T-cell (primary cell): ENCODE data around the gene LAMA5. TPM values are rescaled to one million over a fixed set of nuclear protein-coding genes. Genes with fewer than 3 reads are reported as not detected.

Experiments
- ATAC-seq, 4 experiments: fragments of 200-7000 bp in 3 of 4; fragments of 150-1000 bp in 1 of 4; cut with Tn5 transposase; replicated peaks in 1 of 4; 1 replicate in 3 of 4; 2 replicates in 1 of 4; pipeline ENCODE4 v1.10.0; 2021; ENCODE audit warnings: moderate library complexity in 3 of 4, mild to moderate bottlenecking in 2 of 4, moderate number of reproducible peaks in 1 of 4
- CTCF ChIA-PET, 2 donors: fragments of 300-600 bp; sonication (Branson Sonifier 250); formaldehyde crosslinking; loops; one replicate each; lab custom pipeline; 2022; ENCODE audit warnings: antibody characterized with exemption in 2 of 2; lab: Charles Lee
- POLR2A ChIA-PET, 2 donors: fragments of 300-600 bp; sonication (Branson Sonifier 250); formaldehyde crosslinking; loops; one replicate each; lab custom pipeline; 2022; ENCODE audit warnings: antibody characterized with exemption in 2 of 2; lab: Charles Lee
- DNase-seq, 35 experiments: peaks; one replicate each; pipeline versions ENCODE4 v3.0.0 to v3.0.0-alpha.2; 2013 to 2023
- H3K27ac ChIP-seq: one replicate; pipeline ENCODE4 v1.5.1; 2013; ENCODE audit warnings: low read length
- H3K27me3 ChIP-seq, 2 experiments: replicated peaks in 1 of 2; 1 replicate in 1 of 2; 2 replicates in 1 of 2; pipeline versions ENCODE4 v1.6.1 to v1.7.0; 2013; ENCODE audit warnings: low read length in 1 of 2, mixed read lengths in 1 of 2; ENCODE audit not compliant: control insufficient read depth in 2 of 2, insufficient read depth in 2 of 2; ENCODE audit errors: extremely low read depth in 1 of 2
- H3K36me3 ChIP-seq, 2 donors: 1 replicate in 1 of 2; 2 replicates in 1 of 2; pipeline versions ENCODE4 v1.6.1 to v1.7.0; 2013; ENCODE audit warnings: low read length in 1 of 2; ENCODE audit not compliant: control insufficient read depth in 2 of 2, insufficient read depth in 1 of 2; ENCODE audit errors: extremely low read depth in 1 of 2
- H3K4me1 ChIP-seq, 2 experiments: 1 replicate in 1 of 2; 2 replicates in 1 of 2; pipeline versions ENCODE4 v1.6.1 to v1.7.0; 2013; ENCODE audit warnings: low read length in 2 of 2, mixed read lengths in 1 of 2; ENCODE audit not compliant: insufficient read depth in 2 of 2, control insufficient read depth in 1 of 2; ENCODE audit errors: extremely low read depth in 1 of 2
- H3K4me3 ChIP-seq, 2 donors: 1 replicate in 1 of 2; 2 replicates in 1 of 2; pipeline versions ENCODE4 v1.5.1 to v1.7.0; 2013; ENCODE audit warnings: mild to moderate bottlenecking in 2 of 2, low read length in 1 of 2, moderate library complexity in 1 of 2; ENCODE audit not compliant: control insufficient read depth in 1 of 2; ENCODE audit errors: extremely low read depth in 1 of 2
- H3K9me3 ChIP-seq: 2 replicates; pipeline ENCODE4 v1.7.0; 2013
- H3K27ac Mint-ChIP-seq, 2 donors: one replicate each; pipeline ENCODE4 v1.8.0; 2020 to 2021; ENCODE audit warnings: mild to moderate bottlenecking in 2 of 2, mixed read lengths in 2 of 2
- H3K27me3 Mint-ChIP-seq, 2 donors: one replicate each; pipeline ENCODE4 v1.8.0; 2021 to 2022; ENCODE audit warnings: mixed read lengths in 2 of 2
- H3K36me3 Mint-ChIP-seq: one replicate; pipeline ENCODE4 v1.8.0; 2021; ENCODE audit warnings: mixed read lengths
- H3K4me1 Mint-ChIP-seq, 3 donors: one replicate each; pipeline ENCODE4 v1.8.0; 2020 to 2022; ENCODE audit warnings: mixed read lengths in 3 of 3, mild to moderate bottlenecking in 1 of 3
- H3K4me3 Mint-ChIP-seq, 3 donors: one replicate each; pipeline ENCODE4 v1.8.0; 2020 to 2022; ENCODE audit warnings: mild to moderate bottlenecking in 3 of 3, mixed read lengths in 3 of 3, moderate library complexity in 3 of 3
- H3K9me3 Mint-ChIP-seq, 3 donors: one replicate each; pipeline ENCODE4 v1.8.0; 2020 to 2022; ENCODE audit warnings: mixed read lengths in 3 of 3
- WGBS: methylation state at CpG from one replicate; pipeline ENCODE4 v1.1.5; 2013; ENCODE audit warnings: missing lambda C conversion rate; ENCODE audit not compliant: insufficient coverage; 5-methylcytosine and 5-hydroxymethylcytosine counted together
- total RNA-seq, 35 experiments: library from RNA in 6 of 35; stranded (reverse) in 6 of 35; fragments of 120-200 nt in 1 of 35; gene quantifications; one replicate each; pipeline versions ENCODE4 v1.2.1 to v1.2.4 and lab custom pipeline; 2013 to 2026

Gene LAMA5
- total RNA-seq, 5 donors from 2014 or later (not counting 1 experiment from before 2014, with no cell fraction given): 0.48 to 4.3 (median 3.0) TPM

GRCh38 chr20:62269871-62270270, 97.2 kb downstream of the LAMA5 start:
- ATAC-seq: no peak
- no peaks in the 10 kb centered on the region for H3K27me3 Mint-ChIP-seq
- H3K9me3 Mint-ChIP-seq: no peaks in the 10 kb centered on the region
- H3K27ac ChIP-seq: no peak overlapping the region
- no peaks in the 10 kb centered on the region for H3K9me3 ChIP-seq
- 92% methylated on average over 17 of the region's 17 CpGs for WGBS
- peaks cover 18 to 58% of the 10 kb centered on the region in 2 donors for H3K36me3 ChIP-seq
- H3K4me3 Mint-ChIP-seq: no peak overlapping the region
- peaks cover 42% of the 10 kb centered on the region for H3K36me3 Mint-ChIP-seq
- no peak overlapping the region for H3K27ac Mint-ChIP-seq
- H3K4me1 Mint-ChIP-seq: no peaks in the 10 kb centered on the region
- ChIA-PET POLR2A (no interaction called here), CTCF (no interaction called here)
- H3K4me3 ChIP-seq: no peak overlapping the region
- no peaks in the 10 kb centered on the region for H3K27me3 ChIP-seq
- no peaks in the 10 kb centered on the region for H3K4me1 ChIP-seq
- no peak for DNase-seq

- WGBS: 90% methylated on average over 14 of the region's 14 CpGs
- POLR2A ChIA-PET: no interaction called here
- Mint-ChIP-seq H3K4me1 (no peaks in the 10 kb centered on the region), H3K27me3 (no peaks in the 10 kb centered on the region), H3K27ac (no peak overlapping the region), H3K36me3 (peaks cover 42% of the 10 kb centered on the region), H3K4me3 (no peak overlapping the region), H3K9me3 (no peaks in the 10 kb centered on the region)
- ATAC-seq: no peak
- Histone ChIP-seq H3K27ac (no peak overlapping the region), H3K27me3 (no peaks in the 10 kb centered on the region), H3K4me1 (no peaks in the 10 kb centered on the region), H3K9me3 (no peaks in the 10 kb centered on the region), H3K36me3 (peaks cover 20 to 62% of the 10 kb centered on the region in 2 donors), H3K4me3 (no peak overlapping the region)
- no peak for DNase-seq
- CTCF ChIA-PET: no interaction called here
These were observed 97.7 kb downstream of the LAMA5 start for GRCh38 chr20:62269378-62269777.

- 93% methylated on average over 4 of the region's 7 CpGs for WGBS
- no peaks in the 10 kb centered on the region for H3K9me3 Mint-ChIP-seq
These were observed 98.7 kb downstream of the LAMA5 start for GRCh38 chr20:62268228-62268900.

DNA sequence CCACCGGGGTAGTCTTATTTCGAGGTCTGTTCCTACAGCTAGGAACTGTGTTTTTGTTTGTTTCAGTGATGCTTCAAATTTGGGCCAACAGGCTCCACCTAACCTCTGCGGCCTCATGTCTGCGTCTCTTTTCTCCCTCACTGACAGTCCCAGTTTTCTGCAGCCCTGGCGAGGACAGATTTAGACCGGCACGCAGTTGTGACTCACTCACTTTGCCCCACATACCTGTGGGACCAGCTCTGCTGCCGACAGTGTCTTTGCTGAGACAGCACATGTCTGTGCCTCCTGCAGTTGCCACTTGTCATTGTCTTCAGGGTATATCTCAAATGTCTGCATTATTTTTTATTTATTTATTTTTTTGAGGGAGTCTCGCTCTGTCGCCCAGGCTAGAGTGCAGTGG, 99.6 kb downstream of the LAMA5 start:
- Histone ChIP-seq H3K4me1 (no peaks in the 10 kb centered on the region), H3K36me3 (peaks cover 23 to 61% of the 10 kb centered on the region in 2 donors), H3K9me3 (no peaks in the 10 kb centered on the region), H3K4me3 (no peak overlapping the region), H3K27ac (no peak overlapping the region), H3K27me3 (no peaks in the 10 kb centered on the region)
- no peaks in the 10 kb centered on the region for H3K27me3 Mint-ChIP-seq
- peaks cover 31% of the 10 kb centered on the region for H3K36me3 Mint-ChIP-seq
- H3K27ac Mint-ChIP-seq: no peak overlapping the region
- POLR2A ChIA-PET: interaction anchor here in 1 of 2 donors (0.7 kb wide), 1 partner anchor 157 kb away, joined by 6 read pairs; no protein-coding TSS in a partner anchor
- DNase-seq: no peak
- H3K4me1 Mint-ChIP-seq: no peaks in the 10 kb centered on the region
- 98% methylated on average over 5 of the region's 10 CpGs for WGBS
- H3K4me3 Mint-ChIP-seq: no peak overlapping the region
- no peak for ATAC-seq
- CTCF ChIA-PET: no interaction called here
- no peaks in the 10 kb centered on the region for H3K9me3 Mint-ChIP-seq

More at GRCh38 chr20:62268228-62268900, 98.7 kb downstream of the LAMA5 start:
- ChIA-PET CTCF (no interaction called here), POLR2A (no interaction called here)
- no peaks in the 10 kb centered on the region for H3K27me3 Mint-ChIP-seq
- H3K4me1 Mint-ChIP-seq: no peaks in the 10 kb centered on the region
- no peak overlapping the region for H3K27ac Mint-ChIP-seq
- H3K4me3 Mint-ChIP-seq: no peak overlapping the region
- Histone ChIP-seq H3K27me3 (no peaks in the 10 kb centered on the region), H3K4me3 (no peak overlapping the region), H3K9me3 (no peaks in the 10 kb centered on the region), H3K4me1 (no peaks in the 10 kb centered on the region), H3K27ac (no peak overlapping the region), H3K36me3 (peaks cover 21 to 61% of the 10 kb centered on the region in 2 donors)
- DNase-seq: no peak
- no peak for ATAC-seq
- H3K36me3 Mint-ChIP-seq: peaks cover 36% of the 10 kb centered on the region

DNA sequence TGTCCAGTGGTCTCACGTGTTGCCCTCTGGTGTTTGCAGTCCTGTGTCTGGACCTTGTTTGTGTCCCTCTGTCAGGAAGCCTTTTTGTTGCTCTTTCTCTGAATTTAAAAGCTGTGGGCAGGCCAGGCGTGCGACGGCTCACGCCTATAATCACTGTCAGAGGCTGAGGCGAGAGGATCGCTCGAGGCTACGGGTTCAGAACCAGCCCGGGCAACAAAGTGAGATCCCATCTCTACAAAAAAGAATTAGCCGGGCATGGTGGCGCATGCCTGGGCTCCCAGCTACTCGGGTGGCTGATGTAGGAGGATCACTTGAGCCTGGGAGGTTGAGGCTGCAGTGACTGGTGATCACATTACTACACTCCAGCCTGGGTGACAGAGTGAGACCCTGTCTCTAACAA, 100.3 kb downstream of the LAMA5 start:
- no peaks in the 10 kb centered on the region for H3K4me1 Mint-ChIP-seq
- peaks cover 34% of the 10 kb centered on the region for H3K36me3 Mint-ChIP-seq
- no peaks in the 10 kb centered on the region for H3K27me3 ChIP-seq

DNA sequence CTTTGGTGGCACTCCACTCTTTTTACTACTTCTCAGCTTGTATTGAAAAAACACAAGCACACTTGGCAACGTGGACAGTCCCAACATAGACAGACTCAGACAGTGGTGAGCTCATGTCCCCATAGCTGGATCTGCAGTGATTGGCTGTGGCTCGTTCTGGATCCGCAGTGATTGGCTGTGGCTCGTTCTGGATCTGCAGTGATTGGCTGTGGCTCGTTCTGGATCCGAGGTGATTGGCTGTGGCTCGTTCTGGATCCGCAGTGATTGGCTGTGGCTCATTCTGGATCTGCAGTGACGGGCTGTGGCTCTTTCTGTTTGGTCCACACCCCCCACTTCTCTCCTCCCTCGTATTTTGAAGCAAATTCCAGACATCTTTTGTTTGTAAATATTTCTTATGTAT, 100.8 kb downstream of the LAMA5 start:
- Histone ChIP-seq H3K27ac (no peak overlapping the region), H3K9me3 (no peaks in the 10 kb centered on the region), H3K4me1 (no peaks in the 10 kb centered on the region), H3K4me3 (no peak overlapping the region), H3K36me3 (peaks cover 34 to 60% of the 10 kb centered on the region in 2 donors), H3K27me3 (no peaks in the 10 kb centered on the region)
- ChIA-PET POLR2A (no interaction called here), CTCF (no interaction called here)
- Mint-ChIP-seq H3K27me3 (no peaks in the 10 kb centered on the region), H3K4me1 (no peaks in the 10 kb centered on the region), H3K36me3 (peaks cover 39% of the 10 kb centered on the region), H3K27ac (no peak overlapping the region), H3K9me3 (no peaks in the 10 kb centered on the region), H3K4me3 (no peak overlapping the region)
- DNase-seq (peak in 2 of 35 experiments; percentile 3 to 8), ATAC-seq (no peak)
- WGBS: 98% methylated on average over 7 of the region's 10 CpGs

More for the DNA sequence above, 100.3 kb downstream of the LAMA5 start:
- Histone ChIP-seq H3K27ac (no peak overlapping the region), H3K9me3 (no peaks in the 10 kb centered on the region), H3K4me1 (no peaks in the 10 kb centered on the region), H3K4me3 (no peak overlapping the region), H3K36me3 (peaks cover 29 to 61% of the 10 kb centered on the region in 2 donors)
- no peaks in the 10 kb centered on the region for H3K9me3 Mint-ChIP-seq
- DNase-seq: no peak
- no peak overlapping the region for H3K4me3 Mint-ChIP-seq
- H3K27me3 Mint-ChIP-seq: no peaks in the 10 kb centered on the region
- POLR2A ChIA-PET: no interaction called here
- no peak for ATAC-seq
- peak overlapping the region in 1 of 2 donors; percentile 44 for H3K27ac Mint-ChIP-seq
- CTCF ChIA-PET: no interaction called here
- 95% methylated on average over 4 of the region's 13 CpGs for WGBS
